PC-9 (cell line): ENCODE results near the gene ADRB1. TPM values are rescaled to one million over a fixed set of nuclear protein-coding genes. Genes with fewer than 3 reads are reported as not detected.

Source experiments
- BruUV-seq: library from RNA; stranded (reverse); fragments of 400-500 nt; replicated peaks from 2 replicates; lab custom pipeline; 2021; lab: Mats Ljungman, UMichigan
- CTCF ChIA-PET: fragments of 300-600 bp; sonication (Branson Sonifier 250); formaldehyde crosslinking; loops from one replicate; lab custom pipeline; 2022; ENCODE audit warnings: antibody characterized with exemption; lab: Charles Lee
- POLR2A ChIA-PET: fragments of 300-600 bp; sonication (Branson Sonifier 250); formaldehyde crosslinking; loops from one replicate; lab custom pipeline; 2022; ENCODE audit warnings: antibody characterized with exemption; ENCODE audit not compliant: unreplicated experiment; lab: Charles Lee
- DNase-seq, 2 experiments: peaks; one replicate each; pipeline versions ENCODE4 v3.0.0 to v3.0.0-alpha.2; 2015 to 2022; ENCODE audit warnings: mixed read lengths in 1 of 2
- H2AFZ ChIP-seq: fragments of 200-600 bp; sonication (generic); 2 replicates; pipeline ENCODE4 v1.8.1; 2017; ENCODE audit warnings: antibody characterized with exemption
- H3F3A ChIP-seq: fragments of 200-600 bp; sonication (generic); 2 replicates; pipeline ENCODE4 v1.8.1; 2017; ENCODE audit warnings: antibody characterized with exemption, mild to moderate bottlenecking, low read depth; ENCODE audit not compliant: insufficient read depth
- H3K27ac ChIP-seq: fragments of 200-600 bp; sonication (generic); 2 replicates; pipeline ENCODE4 v1.6.1; 2016; ENCODE audit warnings: mixed run types
- H3K27me3 ChIP-seq: fragments of 200-600 bp; sonication (generic); 2 replicates; pipeline ENCODE4 v1.6.1; 2016; ENCODE audit warnings: low read depth, mixed run types; ENCODE audit not compliant: insufficient read depth
- H3K36me3 ChIP-seq: fragments of 200-600 bp; sonication (generic); 2 replicates; pipeline ENCODE4 v1.6.1; 2016; ENCODE audit warnings: low read depth, mixed run types
- H3K4me1 ChIP-seq: fragments of 200-600 bp; sonication (generic); replicated peaks from 2 replicates; pipeline ENCODE4 v1.6.1; 2016; ENCODE audit warnings: mixed run types; ENCODE audit not compliant: insufficient read depth
- H3K4me2 ChIP-seq: fragments of 200-600 bp; sonication (generic); 2 replicates; pipeline ENCODE4 v1.6.1; 2017; ENCODE audit warnings: mixed run types
- H3K4me3 ChIP-seq: fragments of 200-600 bp; sonication (generic); 2 replicates; pipeline ENCODE4 v1.6.1; 2016; ENCODE audit warnings: mixed run types
- H3K79me2 ChIP-seq: fragments of 200-600 bp; sonication (generic); 2 replicates; pipeline ENCODE4 v1.6.1; 2017; ENCODE audit warnings: low read depth, mixed run types
- H3K9me2 ChIP-seq: fragments of 200-600 bp; sonication (generic); 2 replicates; pipeline ENCODE4 v1.8.1; 2017; ENCODE audit warnings: mild to moderate bottlenecking; ENCODE audit not compliant: insufficient read depth
- H3K9me3 ChIP-seq: fragments of 200-600 bp; sonication (generic); 2 replicates; pipeline ENCODE4 v1.8.1; 2016; ENCODE audit warnings: low read depth; ENCODE audit not compliant: insufficient read depth
- H4K20me1 ChIP-seq: fragments of 200-600 bp; sonication (generic); 2 replicates; pipeline ENCODE4 v1.8.1; 2017; ENCODE audit not compliant: insufficient read depth
- EZH2 ChIP-seq: fragments of 200-600 bp; sonication (generic); IDR thresholded peaks from 2 replicates; pipeline ENCODE4 v1.8.0; 2017; ENCODE audit warnings: antibody characterized with exemption, low read depth
- intact Hi-C: fragments of 100-400 bp; cut with micrococcal nuclease; formaldehyde crosslinking; loops from one replicate; pipeline ENCODE4 v1.10.0; 2022; ENCODE audit not compliant: unreplicated experiment
- total RNA-seq: library from RNA; stranded (reverse); gene quantifications from 2 replicates; pipeline ENCODE4 v1.2.3, GENCODE V29; 2021
- TF ChIP-seq, protein P1 (sequence below): fragments of 200-600 bp; sonication (generic); conservative IDR thresholded peaks from 2 replicates; pipeline ENCODE4 v1.6.1; 2017; ENCODE audit warnings: mixed run types, antibody characterized with exemption, mild to moderate bottlenecking, moderate library complexity

Gene ADRB1
- total RNA-seq, 1 experiment from 2014 or later: 0.48 TPM

DNA sequence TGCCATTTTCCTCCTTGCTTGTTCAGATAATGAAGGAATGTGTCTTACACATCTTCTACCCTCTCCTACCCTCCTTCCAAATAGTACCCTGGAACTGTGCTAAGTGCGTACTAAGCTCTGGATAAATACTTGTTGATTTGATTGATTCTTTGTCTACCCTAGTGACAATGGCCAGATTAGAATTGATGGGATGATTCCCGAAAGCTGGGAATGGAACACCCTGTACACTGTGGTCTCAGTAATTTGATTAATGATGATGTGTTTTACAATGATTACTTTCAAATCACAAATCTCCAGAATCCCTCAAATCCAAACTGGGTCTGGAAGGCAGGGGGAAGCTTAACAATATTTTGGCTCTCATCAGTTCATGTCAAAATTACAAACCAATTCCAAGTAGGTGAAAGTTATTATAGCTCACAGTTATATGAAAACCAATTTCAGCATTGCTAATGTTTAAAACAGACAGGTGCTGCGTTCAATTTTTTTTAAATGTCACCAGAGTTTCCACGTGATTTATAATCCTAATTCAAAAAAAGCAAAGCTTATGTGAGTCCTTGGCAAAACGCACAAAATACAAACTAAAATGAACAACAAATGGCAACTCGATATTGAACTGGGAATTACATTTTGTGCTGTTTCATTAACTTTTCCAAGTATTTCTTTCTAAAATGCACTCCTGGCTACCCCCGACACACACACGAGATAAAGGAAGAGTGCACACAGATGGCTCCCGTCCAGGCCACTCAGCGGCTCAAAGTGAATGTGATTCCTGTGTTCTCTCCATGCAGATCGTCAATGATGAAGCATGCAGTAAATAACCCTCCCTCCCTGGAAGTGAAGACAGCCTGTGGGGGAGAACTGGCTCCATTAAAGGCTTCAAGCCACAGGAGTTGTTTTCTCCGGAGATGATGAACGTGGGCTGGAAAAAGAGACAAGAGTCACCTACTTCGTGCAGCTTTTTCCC, 21.7 kb upstream of the ADRB1 start:
- Histone ChIP-seq H3K27me3 (no peaks in the 10 kb centered on the region), H3F3A (peaks cover 14% of the 10 kb centered on the region), H2AFZ (no peak overlapping the region), H3K27ac (no peak overlapping the region), H3K9me3 (no peaks in the 10 kb centered on the region), H3K4me1 (peaks cover 25% of the 10 kb centered on the region), H3K4me3 (no peak overlapping the region), H3K36me3 (no peaks in the 10 kb centered on the region), H4K20me1 (no peaks in the 10 kb centered on the region), H3K4me2 (no peak overlapping the region), H3K79me2 (no peaks in the 10 kb centered on the region), H3K9me2 (no peaks in the 10 kb centered on the region)
- ChIA-PET CTCF (no interaction called here), POLR2A (interaction anchor here (0.7 kb wide), 1 partner anchor 298 kb away, joined by 4 read pairs; no protein-coding TSS in a partner anchor)
- DNase-seq: no peak
- no peak for TF ChIP-seq EZH2
- TF ChIP-seq, protein P1, sequence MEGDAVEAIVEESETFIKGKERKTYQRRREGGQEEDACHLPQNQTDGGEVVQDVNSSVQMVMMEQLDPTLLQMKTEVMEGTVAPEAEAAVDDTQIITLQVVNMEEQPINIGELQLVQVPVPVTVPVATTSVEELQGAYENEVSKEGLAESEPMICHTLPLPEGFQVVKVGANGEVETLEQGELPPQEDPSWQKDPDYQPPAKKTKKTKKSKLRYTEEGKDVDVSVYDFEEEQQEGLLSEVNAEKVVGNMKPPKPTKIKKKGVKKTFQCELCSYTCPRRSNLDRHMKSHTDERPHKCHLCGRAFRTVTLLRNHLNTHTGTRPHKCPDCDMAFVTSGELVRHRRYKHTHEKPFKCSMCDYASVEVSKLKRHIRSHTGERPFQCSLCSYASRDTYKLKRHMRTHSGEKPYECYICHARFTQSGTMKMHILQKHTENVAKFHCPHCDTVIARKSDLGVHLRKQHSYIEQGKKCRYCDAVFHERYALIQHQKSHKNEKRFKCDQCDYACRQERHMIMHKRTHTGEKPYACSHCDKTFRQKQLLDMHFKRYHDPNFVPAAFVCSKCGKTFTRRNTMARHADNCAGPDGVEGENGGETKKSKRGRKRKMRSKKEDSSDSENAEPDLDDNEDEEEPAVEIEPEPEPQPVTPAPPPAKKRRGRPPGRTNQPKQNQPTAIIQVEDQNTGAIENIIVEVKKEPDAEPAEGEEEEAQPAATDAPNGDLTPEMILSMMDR: no peak
- no TSS peak for BruUV-seq
- intact Hi-C loops: no loop called here

DNA sequence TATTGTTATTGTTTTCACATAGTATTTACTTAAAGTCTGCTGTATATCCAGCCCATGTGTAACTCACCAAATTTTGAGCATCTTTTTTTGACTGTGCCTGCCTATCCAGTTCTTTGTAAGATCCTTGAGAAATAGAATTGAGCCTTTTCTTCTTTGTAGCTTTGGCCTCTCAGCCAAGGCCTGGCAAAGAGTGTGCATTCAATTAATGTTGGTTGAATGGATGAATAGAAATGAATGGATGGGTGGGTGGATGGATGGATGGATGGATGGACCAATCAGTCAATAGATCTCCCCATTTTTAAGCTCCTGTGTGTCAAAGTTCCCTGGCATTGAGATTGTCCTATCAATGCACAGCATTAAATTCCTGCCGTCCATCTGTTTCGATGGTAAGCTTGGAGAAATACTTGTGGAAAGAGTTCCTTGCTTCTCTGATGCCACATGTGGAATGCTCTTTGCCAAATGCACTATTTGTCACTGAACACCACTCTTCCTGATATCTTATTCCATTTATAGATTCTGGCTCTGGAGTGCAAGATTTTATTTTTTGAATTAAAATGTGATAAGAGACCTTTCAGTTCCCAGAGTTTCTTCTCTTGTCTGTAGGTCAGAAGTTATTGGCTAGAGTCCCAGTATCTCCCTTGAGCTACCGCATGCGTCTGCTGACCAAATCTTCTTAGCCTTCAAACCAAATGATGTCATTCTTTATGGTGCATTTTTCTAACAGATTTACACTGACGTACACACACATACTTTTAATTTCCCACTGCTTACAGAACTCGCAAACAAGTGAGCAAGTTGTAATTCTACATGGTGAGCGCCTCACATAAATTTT, 20.7 kb upstream of the ADRB1 start:
- ChIA-PET CTCF (no interaction called here), POLR2A (no interaction called here)
- intact Hi-C loops: no loop called here
- H3K9me3 ChIP-seq: no peaks in the 10 kb centered on the region
- H3K4me2 ChIP-seq: no peak overlapping the region
- no peaks in the 10 kb centered on the region for H3K36me3 ChIP-seq
- no peaks in the 10 kb centered on the region for H3K9me2 ChIP-seq
- H4K20me1 ChIP-seq: no peaks in the 10 kb centered on the region
- no peaks in the 10 kb centered on the region for H3K79me2 ChIP-seq
- H3F3A ChIP-seq: peaks cover 21% of the 10 kb centered on the region
- no peaks in the 10 kb centered on the region for H3K27me3 ChIP-seq
- no peak overlapping the region for H3K27ac ChIP-seq
- TF ChIP-seq, protein P1: no peak
- TF ChIP-seq EZH2: no peak
- no peak overlapping the region for H3K4me3 ChIP-seq
- peaks cover 34% of the 10 kb centered on the region for H3K4me1 ChIP-seq
- no peak for DNase-seq
- H2AFZ ChIP-seq: no peak overlapping the region
- no TSS peak for BruUV-seq

DNA sequence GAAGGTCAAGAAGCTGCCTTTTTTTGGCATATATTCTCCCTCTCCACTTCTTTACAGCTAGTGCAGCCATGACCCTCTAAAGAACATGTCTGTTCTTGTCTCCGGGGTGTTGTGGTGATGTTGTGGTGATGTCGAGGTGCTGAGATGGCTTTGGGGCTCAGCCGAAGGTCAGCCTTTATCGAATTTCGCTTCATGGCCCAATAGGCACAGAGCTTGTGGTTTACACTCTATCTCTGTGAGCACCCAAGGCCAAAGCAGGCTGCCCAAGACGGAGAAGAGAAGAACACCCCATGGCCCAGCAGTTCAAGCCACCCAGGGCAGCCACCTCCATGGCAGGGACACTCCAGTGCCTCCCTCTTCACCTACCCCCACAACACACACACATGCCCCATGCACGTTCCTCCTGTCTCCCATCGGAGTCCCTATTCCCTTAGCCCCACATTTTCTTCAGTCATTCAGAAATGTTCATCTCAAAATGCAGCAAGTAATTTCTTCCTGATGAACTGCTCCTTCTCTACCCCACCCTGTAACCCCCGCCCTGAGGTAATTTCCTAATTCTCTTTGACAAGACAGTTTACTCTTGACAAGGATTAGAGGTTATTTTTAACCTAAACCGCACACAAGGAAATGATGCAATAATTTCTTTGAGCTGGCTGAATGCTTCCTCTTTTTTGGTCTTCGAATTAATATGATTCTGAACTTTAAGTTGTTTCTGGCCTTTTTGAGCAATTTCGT, 18.6 kb upstream of the ADRB1 start:
- peak overlapping the region; percentile 82; the same call in 1 of the 2 replicates for H3K27ac ChIP-seq
- no peaks in the 10 kb centered on the region for H3K36me3 ChIP-seq
- H2AFZ ChIP-seq: no peak overlapping the region
- no peaks in the 10 kb centered on the region for H4K20me1 ChIP-seq
- TF ChIP-seq, protein P1: no peak
- no peak for TF ChIP-seq EZH2
- H3F3A ChIP-seq: peaks cover 21% of the 10 kb centered on the region
- POLR2A ChIA-PET: no interaction called here
- H3K4me1 ChIP-seq: peaks cover 39% of the 10 kb centered on the region
- H3K4me3 ChIP-seq: no peak overlapping the region
- H3K79me2 ChIP-seq: no peaks in the 10 kb centered on the region
- DNase-seq: peak in 1 of 2 experiments; percentile 36
- CTCF ChIA-PET: interaction anchor here (0.7 kb wide), 1 partner anchor 45 kb away, joined by 3 read pairs; no protein-coding TSS in a partner anchor
- no peaks in the 10 kb centered on the region for H3K9me2 ChIP-seq
- intact Hi-C loops: no loop called here
- H3K4me2 ChIP-seq: no peak overlapping the region; the same call in 1 of the 2 replicates
- no TSS peak for BruUV-seq
- H3K27me3 ChIP-seq: no peaks in the 10 kb centered on the region
- H3K9me3 ChIP-seq: no peaks in the 10 kb centered on the region
